K562 (cell line): ENCODE data around the gene MYPN. TPM values are rescaled to one million over a fixed set of nuclear protein-coding genes. Genes with fewer than 3 reads are reported as not detected.
"Not testable (repeated sequence)": the region's sequence is repeated elsewhere in the genome, so short reads cannot be mapped to it uniquely, and the experiment has no call there.

Experiments
- ATAC-seq: fragments of 200-7000 bp; cut with Tn5 transposase; 3 replicates; pipeline ENCODE4 v1.9.1; 2020; ENCODE audit warnings: moderate library complexity
- BruUV-seq: library from RNA; stranded (reverse); fragments of 400-500 nt; replicated peaks from 2 replicates; lab custom pipeline; 2021; lab: Mats Ljungman, UMichigan
- CTCF ChIA-PET: fragments of 300-600 bp; formaldehyde crosslinking; extraction: SDS; loops from one replicate; lab custom pipeline; 2021; ENCODE audit warnings: low intra/inter-chr PET ratio; lab: Yijun Ruan, JAX
- POLR2A ChIA-PET: fragments of 300-600, 350-650 bp; sonication (Branson Sonifier 250); formaldehyde crosslinking; extraction: SDS; loops from one replicate; lab custom pipeline; 2021; ENCODE audit warnings: antibody characterized with exemption, inconsistent platforms; lab: Yijun Ruan, JAX
- DNase-seq, 4 experiments: peaks; one replicate each; pipeline versions ENCODE4 v3.0.0 to v3.0.0-alpha.2; 2011 to 2018; ENCODE audit warnings: low spot score in 3 of 4, mixed read lengths in 3 of 4; ENCODE audit errors: extremely low read depth in 1 of 4
- FAIRE-seq: peaks from 2 replicates; lab custom pipeline; 2011; peaks lifted over from hg19 to GRCh38; lab: Jason Lieb, UNC
- H2AFZ ChIP-seq: 2 replicates; pipeline ENCODE4 v1.6.0; 2011; ENCODE audit warnings: low read depth, low read length, control low read depth, inconsistent platforms
- H3K27ac ChIP-seq: fragments of 200-600 bp; 3 replicates; pipeline ENCODE4 v1.8.0; 2011; ENCODE audit warnings: low read depth, mild to moderate bottlenecking, control low read depth, inconsistent platforms, low read length, moderate library complexity, mixed read lengths; ENCODE audit errors: extremely low read depth
- H3K27me3 ChIP-seq, 2 experiments: fragments of 300-600 bp in 1 of 2; 2 replicates in 1 of 2; 3 replicates in 1 of 2; pipeline versions ENCODE4 v1.6.0 to v1.8.0; 2011; ENCODE audit warnings: inconsistent platforms in 2 of 2, low read length in 2 of 2, mild to moderate bottlenecking in 1 of 2, mixed read lengths in 1 of 2, moderate library complexity in 1 of 2; ENCODE audit not compliant: control insufficient read depth in 2 of 2, insufficient read depth in 2 of 2
- H3K36me3 ChIP-seq: fragments of 300-600 bp; 3 replicates; pipeline ENCODE4 v1.8.0; 2011; ENCODE audit warnings: mild to moderate bottlenecking, low read length, inconsistent platforms; ENCODE audit not compliant: control insufficient read depth, insufficient read depth
- H3K4me1 ChIP-seq, 2 experiments: fragments of 200-600 bp in 1 of 2; replicated peaks in 1 of 2; 2 replicates in 1 of 2; 3 replicates in 1 of 2; pipeline versions ENCODE4 v1.5.1 to v1.8.0; 2011; ENCODE audit warnings: inconsistent platforms in 2 of 2, low read length in 2 of 2, mild to moderate bottlenecking in 1 of 2, mixed read lengths in 1 of 2, moderate library complexity in 1 of 2; ENCODE audit not compliant: control insufficient read depth in 2 of 2, insufficient read depth in 2 of 2
- H3K4me2 ChIP-seq: 2 replicates; pipeline ENCODE4 v1.6.1; 2011; ENCODE audit warnings: low read length, control low read depth, inconsistent platforms, mixed read lengths; ENCODE audit not compliant: insufficient read depth
- H3K4me3 ChIP-seq: fragments of 200-600 bp; sonication (generic), shearing (Covaris generic); 2 replicates; pipeline ENCODE4 v1.5.1; 2016; ENCODE audit warnings: control low read depth, inconsistent platforms
- H3K79me2 ChIP-seq: fragments of 200-600 bp; 3 replicates; pipeline ENCODE4 v1.8.0; 2011; ENCODE audit warnings: low read length, inconsistent platforms; ENCODE audit not compliant: control insufficient read depth, insufficient read depth
- H3K9ac ChIP-seq, 2 experiments: 2 replicates each; pipeline versions ENCODE4 v1.6.0 to v1.6.1; 2011; ENCODE audit warnings: low read depth in 2 of 2, low read length in 2 of 2, control low read depth in 1 of 2, inconsistent platforms in 1 of 2, mild to moderate bottlenecking in 1 of 2, mixed read lengths in 1 of 2; ENCODE audit not compliant: insufficient read depth in 1 of 2
- H3K9me1 ChIP-seq: one replicate; pipeline ENCODE4 v1.6.0; 2011; ENCODE audit warnings: inconsistent platforms, mild to moderate bottlenecking, low read length, moderate library complexity; ENCODE audit not compliant: control insufficient read depth, insufficient read depth
- H3K9me3 ChIP-seq: replicated peaks from 2 replicates; pipeline ENCODE4 v1.5.1; 2011; ENCODE audit warnings: low read depth, low read length, inconsistent platforms; ENCODE audit not compliant: control insufficient read depth, insufficient read depth
- H4K20me1 ChIP-seq: replicated peaks from 2 replicates; pipeline ENCODE4 v1.6.1; 2011; ENCODE audit warnings: low read length, inconsistent platforms, mixed read lengths; ENCODE audit not compliant: control insufficient read depth, insufficient read depth
- FOXA1 ChIP-seq: fragments of 450-650 bp; IDR thresholded peaks from 2 replicates; pipeline ENCODE4 v1.6.1; 2016; ENCODE audit warnings: mild to moderate bottlenecking, borderline replicate concordance
- GATA2 ChIP-seq: sonication (generic); formaldehyde crosslinking; IDR thresholded peaks from 2 replicates; pipeline ENCODE4 v1.4.0; 2020; ENCODE audit warnings: mild to moderate bottlenecking, missing genetic modification reagents
- RFX5 ChIP-seq: IDR thresholded peaks from 2 replicates; pipeline ENCODE4 v1.6.1; 2011; ENCODE audit warnings: low read depth, mild to moderate bottlenecking, improper control_type of control experiment, low read length
- USF2 ChIP-seq: sonication (generic); formaldehyde crosslinking; IDR thresholded peaks from 2 replicates; pipeline ENCODE4 v1.5.0; 2020; ENCODE audit warnings: missing genetic modification reagents
- ZNF282 ChIP-seq: sonication (generic); formaldehyde crosslinking; IDR thresholded peaks from 2 replicates; pipeline ENCODE4 v1.8.1; 2023; ENCODE audit warnings: missing genetic modification reagents
- WGBS: fragments of 100-300 bp; shearing (Covaris generic); methylation state at CpG from one replicate; pipeline ENCODE4 v1.1.6; 2016; ENCODE audit warnings: low coverage, mixed read lengths; ENCODE audit not compliant: insufficient coverage; ENCODE audit errors: missing lambda C conversion rate; 5-methylcytosine and 5-hydroxymethylcytosine counted together
- in situ Hi-C: fragments of 300-500 bp; cut with MboI; formaldehyde crosslinking; loops from 4 replicates; pipeline ENCODE4 v1.15.0; 2018; ENCODE audit warnings: inconsistent platforms, mixed read lengths
- intact Hi-C: fragments of 100-400 bp; cut with micrococcal nuclease; formaldehyde crosslinking; loops from 2 replicates; pipeline ENCODE4 v1.14.2; 2022
- polyA plus RNA-seq, 8 experiments: library from polyadenylated mRNA; depleted of rRNA in 4 of 8; stranded (reverse) in 5 of 8; unstranded in 3 of 8; fragments of >200 nt; fragmentation: Nextera tagmentation in 2 of 8; fragmentation: Illumina TruSeq in 1 of 8; extraction: Ambion mirVana in 2 of 8; extraction: Trizol in 1 of 8; gene quantifications; 2 replicates each; pipeline versions ENCODE4 v1.2.1 to v1.2.3, GENCODE V29; 2011 to 2014; ENCODE audit warnings: inconsistent platforms in 1 of 8, missing spikeins in 1 of 8
- total RNA-seq, 7 experiments: library from RNA; depleted of rRNA in 6 of 7; stranded (reverse); fragments of >200 nt in 6 of 7; fragmentation: Illumina TruSeq in 2 of 7; extraction: Trizol in 2 of 7; gene quantifications; 2 replicates each; pipeline versions ENCODE4 v1.2.1 to v1.2.3, GENCODE V29; 2011 to 2021; ENCODE audit warnings: low replicate concordance in 1 of 7
- TF ChIP-seq, protein P1 (sequence below): sonication (generic); formaldehyde crosslinking; IDR thresholded peaks from 2 replicates; pipeline ENCODE4 v1.8.1; 2023; ENCODE audit warnings: missing genetic modification reagents, mild to moderate bottlenecking, borderline replicate concordance

Gene MYPN
- total and polyA plus RNA-seq, 9 of the 15 experiments (the other 6 are each of a cell fraction or from before 2014, with no cell fraction given): not detected

- H3K4me2 ChIP-seq, BruUV-seq, H3K79me2 ChIP-seq, FAIRE-seq, in situ Hi-C loops, H3K4me1 ChIP-seq, DNase-seq, ATAC-seq, H3K27me3 ChIP-seq, H2AFZ ChIP-seq, H3K4me3 ChIP-seq, H3K36me3 ChIP-seq, H3K27ac ChIP-seq, H3K9me3 ChIP-seq, H3K9me1 ChIP-seq, H3K9ac ChIP-seq, H4K20me1 ChIP-seq: not testable (repeated sequence)
- 8% methylated on average over 7 of the region's 7 CpGs for WGBS
- POLR2A ChIA-PET: interaction anchor here (0.6 to 1.3 kb wide), 5 partner anchors 14 to 346 kb away, joined by 3 to 4 read pairs (median 3); no protein-coding TSS in a partner anchor
- intact Hi-C loops: loop anchor here (5.0 kb wide), 1 partner anchor 75 kb away; no protein-coding TSS in a partner anchor
- CTCF ChIA-PET: interaction anchor here (2.1 to 2.9 kb wide), 2 partner anchors 302 to 369 kb away, joined by 20 to 24 read pairs; no protein-coding TSS in a partner anchor
Observed at GRCh38 chr10:68157522-68157921, 48.2 kb downstream of the MYPN start.

GRCh38 chr10:68158031-68158430 is 48.7 kb downstream of the MYPN start:
- WGBS: 2% methylated on average over 7 of the region's 7 CpGs
- H3K79me2 ChIP-seq: no peaks in the 10 kb centered on the region
- no peak overlapping the region for H3K9ac ChIP-seq
- CTCF ChIA-PET: no interaction called here
- no peak overlapping the region for H3K4me3 ChIP-seq
- H2AFZ ChIP-seq: no peak overlapping the region
- H3K9me1 ChIP-seq: no peaks in the 10 kb centered on the region
- DNase-seq: no peak
- H3K9me3 ChIP-seq: no peaks in the 10 kb centered on the region
- no TSS peak for BruUV-seq
- in situ Hi-C loops (no loop called here), intact Hi-C loops (loop anchor here (5.0 kb wide), 1 partner anchor 76 kb away; no protein-coding TSS in a partner anchor)
- no peaks in the 10 kb centered on the region for H4K20me1 ChIP-seq
- H3K27ac ChIP-seq: no peak overlapping the region
- POLR2A ChIA-PET: interaction anchor here (0.7 to 1.1 kb wide), 2 partner anchors 12 to 13 kb away, joined by 3 read pairs; no protein-coding TSS in a partner anchor
- peaks cover 3 to 4% of the 10 kb centered on the region in 2 experiments; a peak in 4 of 5 replicates for H3K27me3 ChIP-seq
- no peaks in the 10 kb centered on the region for H3K4me1 ChIP-seq
- peak; percentile 22; the same call in 1 of the 3 replicates for ATAC-seq
- no peak for FAIRE-seq
- no peak overlapping the region for H3K4me2 ChIP-seq
- TF ChIP-seq GATA2 (CRISPR knock-in tag) (no peak), RFX5 (no peak), ZNF282 (CRISPR knock-in tag) (no peak), USF2 (CRISPR knock-in tag) (no peak), FOXA1 (no peak)
- TF ChIP-seq, protein P1, sequence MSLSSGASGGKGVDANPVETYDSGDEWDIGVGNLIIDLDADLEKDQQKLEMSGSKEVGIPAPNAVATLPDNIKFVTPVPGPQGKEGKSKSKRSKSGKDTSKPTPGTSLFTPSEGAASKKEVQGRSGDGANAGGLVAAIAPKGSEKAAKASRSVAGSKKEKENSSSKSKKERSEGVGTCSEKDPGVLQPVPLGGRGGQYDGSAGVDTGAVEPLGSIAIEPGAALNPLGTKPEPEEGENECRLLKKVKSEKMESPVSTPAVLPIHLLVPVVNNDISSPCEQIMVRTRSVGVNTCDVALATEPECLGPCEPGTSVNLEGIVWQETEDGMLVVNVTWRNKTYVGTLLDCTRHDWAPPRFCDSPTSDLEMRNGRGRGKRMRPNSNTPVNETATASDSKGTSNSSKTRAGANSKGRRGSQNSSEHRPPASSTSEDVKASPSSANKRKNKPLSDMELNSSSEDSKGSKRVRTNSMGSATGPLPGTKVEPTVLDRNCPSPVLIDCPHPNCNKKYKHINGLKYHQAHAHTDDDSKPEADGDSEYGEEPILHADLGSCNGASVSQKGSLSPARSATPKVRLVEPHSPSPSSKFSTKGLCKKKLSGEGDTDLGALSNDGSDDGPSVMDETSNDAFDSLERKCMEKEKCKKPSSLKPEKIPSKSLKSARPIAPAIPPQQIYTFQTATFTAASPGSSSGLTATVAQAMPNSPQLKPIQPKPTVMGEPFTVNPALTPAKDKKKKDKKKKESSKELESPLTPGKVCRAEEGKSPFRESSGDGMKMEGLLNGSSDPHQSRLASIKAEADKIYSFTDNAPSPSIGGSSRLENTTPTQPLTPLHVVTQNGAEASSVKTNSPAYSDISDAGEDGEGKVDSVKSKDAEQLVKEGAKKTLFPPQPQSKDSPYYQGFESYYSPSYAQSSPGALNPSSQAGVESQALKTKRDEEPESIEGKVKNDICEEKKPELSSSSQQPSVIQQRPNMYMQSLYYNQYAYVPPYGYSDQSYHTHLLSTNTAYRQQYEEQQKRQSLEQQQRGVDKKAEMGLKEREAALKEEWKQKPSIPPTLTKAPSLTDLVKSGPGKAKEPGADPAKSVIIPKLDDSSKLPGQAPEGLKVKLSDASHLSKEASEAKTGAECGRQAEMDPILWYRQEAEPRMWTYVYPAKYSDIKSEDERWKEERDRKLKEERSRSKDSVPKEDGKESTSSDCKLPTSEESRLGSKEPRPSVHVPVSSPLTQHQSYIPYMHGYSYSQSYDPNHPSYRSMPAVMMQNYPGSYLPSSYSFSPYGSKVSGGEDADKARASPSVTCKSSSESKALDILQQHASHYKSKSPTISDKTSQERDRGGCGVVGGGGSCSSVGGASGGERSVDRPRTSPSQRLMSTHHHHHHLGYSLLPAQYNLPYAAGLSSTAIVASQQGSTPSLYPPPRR (CRISPR knock-in tag): no peak
- H3K36me3 ChIP-seq: no peaks in the 10 kb centered on the region
